ENCODE measurements around the gene REN. TPM values are rescaled to one million over a fixed set of nuclear protein-coding genes. Genes with fewer than 3 reads are reported as not detected.

Gene REN
- polyA plus RNA-seq (2013, experiment 1 of 2; ENCODE audit: insufficient read length) = not detected
- polyA plus RNA-seq (2013, experiment 2 of 2; ENCODE audit: insufficient read length) = not detected

DNA sequence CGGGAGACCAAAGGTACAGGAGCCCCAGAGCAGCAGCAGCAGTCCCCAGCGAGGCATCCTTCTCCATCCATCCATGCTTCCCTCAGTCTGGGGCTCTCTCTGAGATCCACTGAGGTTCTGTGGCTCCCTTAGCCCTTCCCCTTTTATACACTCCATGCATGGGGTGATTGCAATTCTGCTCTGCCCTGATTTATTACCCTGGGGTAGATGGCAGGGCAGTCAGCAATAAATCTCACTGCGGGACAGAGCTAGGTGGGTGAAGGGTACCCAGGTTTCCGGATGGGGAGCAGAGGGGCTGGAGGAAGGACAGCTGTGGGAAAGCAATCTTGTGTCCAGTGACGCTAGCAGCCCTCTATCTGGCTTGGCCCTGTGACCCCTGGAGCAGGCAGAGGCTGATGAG is at the start of gene REN:
Gene REN, minus strand, starts transcription at position 119 of the 400 bp plus-strand sequence. Its CDS starts 44 bp downstream, at position 75.
- no peak for DNase-seq

GRCh38 chr1:204213668-204214662 is 47.8 kb upstream of the REN start, which contains the start of gene GOLT1A:
Gene GOLT1A (minus strand): TSS chr1:204213988. CDS start chr1:204213906, 82 bp downstream.
- peak; percentile 67 for DNase-seq

GRCh38 chr1:204212715-204213114 is 46.6 kb upstream of the REN start:
- no peak for DNase-seq

DNA sequence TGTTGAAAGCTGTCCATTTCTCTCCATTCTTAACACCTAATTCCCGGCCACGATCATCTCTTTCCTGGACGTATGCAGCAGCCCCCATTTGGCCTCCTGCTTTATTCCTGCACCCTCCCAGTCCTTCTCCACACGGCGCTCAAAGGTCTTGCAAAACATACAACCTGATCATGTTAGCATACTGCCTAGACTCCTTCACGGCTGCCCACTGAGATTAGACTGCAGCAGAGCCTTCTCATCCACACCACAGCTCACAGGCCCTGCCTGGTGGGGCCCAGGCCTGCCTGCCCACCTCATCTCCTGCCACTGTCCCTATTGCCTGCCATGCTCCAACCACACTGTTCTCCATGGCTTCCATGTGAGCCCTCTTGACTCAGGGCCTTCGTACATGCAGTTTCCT is 44.9 kb upstream of the REN start:
- DNase-seq = no peak

DNA sequence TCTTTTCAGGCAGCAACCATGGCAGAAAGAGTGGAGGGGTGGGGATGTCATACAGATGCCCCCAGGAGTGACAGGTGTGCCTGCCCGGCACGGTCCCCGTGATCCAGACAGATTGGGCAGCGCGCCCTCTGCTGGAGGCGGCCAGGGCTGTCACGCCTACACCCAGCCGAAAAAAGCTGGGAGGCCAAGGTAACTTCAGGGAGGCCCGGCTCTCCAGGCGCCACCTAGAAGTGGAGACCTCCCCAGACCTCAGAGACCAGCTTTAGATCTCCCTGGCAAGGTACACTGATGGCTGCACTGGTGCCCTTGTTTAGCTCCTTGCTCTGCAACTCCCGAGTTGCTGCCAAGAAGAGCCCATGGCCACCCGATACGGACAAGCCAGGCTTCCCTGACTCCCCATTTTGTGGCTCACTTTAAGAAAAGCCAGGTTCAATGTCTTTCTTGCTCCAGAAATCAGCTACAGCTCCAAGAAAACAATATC is 41.0 kb upstream of the REN start:
- peak; percentile 24 for DNase-seq

GRCh38 chr1:204206121-204206520 is 40.0 kb upstream of the REN start:
- no peak for DNase-seq

- DNase-seq = no peak
These were observed 39.3 kb upstream of the REN start for GRCh38 chr1:204205486-204205885.

DNA sequence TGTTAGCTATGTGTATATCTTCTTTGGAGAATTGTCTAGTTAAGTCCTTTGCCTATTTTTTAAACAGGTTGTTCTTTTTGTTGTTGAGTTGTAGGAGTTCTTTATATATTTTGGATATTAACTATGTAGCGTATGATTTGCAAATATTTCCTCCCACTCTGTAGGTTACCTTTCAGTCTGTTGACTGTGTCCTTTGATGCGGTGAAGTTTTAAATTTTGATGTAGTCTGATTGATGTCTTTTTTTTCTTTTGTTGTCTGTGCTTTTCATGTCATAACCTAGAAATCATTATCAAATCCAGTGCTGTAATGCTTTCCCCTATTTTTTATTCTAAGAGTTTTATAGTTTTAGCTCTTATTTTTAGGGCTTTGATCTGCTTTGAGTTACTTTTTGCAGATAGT is 38.8 kb upstream of the REN start:
- DNase-seq = no peak

- no peak for DNase-seq
These were observed 37.1 kb upstream of the REN start for GRCh38 chr1:204203206-204203767.

- no peak for DNase-seq
These were observed 36.3 kb upstream of the REN start for GRCh38 chr1:204202481-204202880.

GRCh38 chr1:204201348-204202040 is 35.4 kb upstream of the REN start:
- DNase-seq = no peak

GRCh38 chr1:204199579-204199978 is 33.4 kb upstream of the REN start:
- no peak for DNase-seq

DNA sequence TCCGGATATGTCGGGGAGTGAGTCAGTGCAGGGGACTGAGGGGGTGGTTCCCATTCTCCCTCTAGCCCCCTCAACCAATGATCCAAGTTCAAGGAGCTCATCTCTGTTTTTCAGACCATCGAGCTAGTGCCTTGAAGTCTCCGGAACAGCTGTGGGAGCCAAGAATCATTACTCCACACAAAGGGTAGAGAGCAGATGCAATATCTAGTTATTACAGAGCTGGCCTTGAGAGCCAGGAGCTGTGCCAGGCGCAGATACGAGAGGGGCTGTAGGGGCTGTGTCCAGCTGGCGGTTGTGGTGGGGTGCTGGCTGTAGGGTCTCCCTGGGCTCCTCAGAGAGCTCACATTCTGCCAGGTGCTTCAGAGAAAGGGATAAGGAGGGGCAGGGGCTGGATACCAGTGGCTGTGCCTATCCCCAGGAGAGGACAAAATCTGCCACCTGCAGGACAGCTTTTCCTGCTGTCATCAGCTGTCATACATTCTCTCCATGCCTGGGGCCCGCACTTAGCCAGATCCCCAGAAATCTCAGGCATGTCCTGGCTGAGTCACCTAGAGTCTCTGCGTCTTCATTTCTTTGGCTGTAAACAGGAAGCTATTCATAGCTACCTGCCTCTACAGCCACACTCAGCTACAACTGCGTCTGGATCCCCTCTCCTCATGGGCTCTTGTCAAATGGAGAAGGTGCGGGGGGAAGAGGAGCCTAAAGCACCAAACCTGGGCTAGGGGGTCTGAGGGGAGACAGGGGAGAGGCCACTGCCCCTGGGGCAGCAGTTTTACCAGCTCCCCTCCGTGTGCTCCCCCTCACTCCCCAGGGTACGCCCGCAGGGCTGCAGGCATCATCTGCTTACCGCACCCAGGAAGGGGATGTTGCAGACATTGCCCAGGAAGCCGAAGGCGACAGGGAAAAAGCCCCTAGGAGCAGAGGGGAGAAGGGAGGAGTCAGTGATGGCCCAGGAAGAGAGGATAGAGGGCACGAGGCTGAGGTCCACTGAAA is 32.5 kb upstream of the REN start:
- peak; percentile 83 for DNase-seq

GRCh38 chr1:204197068-204197467 is 30.9 kb upstream of the REN start:
- no peak for DNase-seq

DNA sequence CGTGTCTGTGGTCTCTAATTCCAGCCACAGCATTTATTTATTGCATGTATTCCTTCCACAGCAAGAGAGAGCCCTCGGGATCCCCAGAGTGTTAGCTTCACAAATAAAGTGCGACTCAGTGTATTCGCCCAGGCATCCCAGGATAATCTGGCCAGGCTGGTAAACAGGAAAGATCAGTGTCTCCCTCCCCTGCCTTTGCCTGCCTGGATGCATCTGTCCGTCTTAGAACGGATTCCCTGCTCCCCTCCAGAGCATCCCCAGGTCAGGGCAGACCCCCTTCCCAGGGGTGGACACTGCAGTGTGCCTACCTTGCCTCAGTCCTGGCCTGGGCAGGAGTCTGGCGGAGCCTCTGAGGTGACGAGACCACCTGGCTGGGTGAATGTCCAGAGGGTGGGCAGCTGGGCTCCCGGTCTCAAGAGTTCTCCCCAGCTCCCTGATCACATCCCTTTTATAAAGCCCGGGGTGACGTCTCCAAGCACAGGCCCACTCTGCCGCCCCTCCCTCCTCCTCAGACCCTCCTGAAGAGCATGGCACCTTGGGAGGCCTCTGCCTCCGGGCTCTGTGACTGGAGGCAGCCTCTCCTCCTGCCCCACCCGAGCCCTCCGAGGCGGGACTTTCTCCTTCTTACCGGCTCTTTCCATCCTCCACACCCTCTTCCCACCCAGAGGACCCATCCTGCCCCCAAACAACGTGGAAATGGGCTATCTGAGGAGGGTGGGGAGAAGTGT is 30.1 kb upstream of the REN start, which contains the start of gene KISS1:
Gene KISS1, minus strand, starts transcription at position 424 of the 728 bp plus-strand sequence. CDS start 3,615 bp downstream, outside the sequence.
- DNase-seq = no peak

DNA sequence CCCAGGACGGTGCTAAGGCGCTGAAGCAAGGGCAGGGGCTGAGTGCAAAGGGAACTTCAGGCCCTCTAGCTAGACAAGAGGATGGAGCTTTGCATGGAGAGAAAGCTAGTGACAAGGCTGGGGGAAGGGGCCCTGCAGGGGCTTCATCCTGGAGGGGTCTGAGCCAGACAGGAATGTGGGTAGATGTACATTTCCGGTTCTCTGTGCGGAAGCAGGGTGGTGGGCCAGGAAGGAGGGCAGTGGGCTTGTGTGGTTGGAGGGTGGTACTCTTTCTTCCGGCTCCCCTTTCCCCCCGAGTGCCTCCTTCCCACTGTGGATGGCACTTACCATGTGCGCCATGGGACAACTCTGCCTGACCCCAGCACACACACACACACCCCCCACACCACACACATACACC is 28.6 kb upstream of the REN start:
- no peak for DNase-seq

GRCh38 chr1:204194080-204194479 is 27.9 kb upstream of the REN start:
- no peak for DNase-seq

DNA sequence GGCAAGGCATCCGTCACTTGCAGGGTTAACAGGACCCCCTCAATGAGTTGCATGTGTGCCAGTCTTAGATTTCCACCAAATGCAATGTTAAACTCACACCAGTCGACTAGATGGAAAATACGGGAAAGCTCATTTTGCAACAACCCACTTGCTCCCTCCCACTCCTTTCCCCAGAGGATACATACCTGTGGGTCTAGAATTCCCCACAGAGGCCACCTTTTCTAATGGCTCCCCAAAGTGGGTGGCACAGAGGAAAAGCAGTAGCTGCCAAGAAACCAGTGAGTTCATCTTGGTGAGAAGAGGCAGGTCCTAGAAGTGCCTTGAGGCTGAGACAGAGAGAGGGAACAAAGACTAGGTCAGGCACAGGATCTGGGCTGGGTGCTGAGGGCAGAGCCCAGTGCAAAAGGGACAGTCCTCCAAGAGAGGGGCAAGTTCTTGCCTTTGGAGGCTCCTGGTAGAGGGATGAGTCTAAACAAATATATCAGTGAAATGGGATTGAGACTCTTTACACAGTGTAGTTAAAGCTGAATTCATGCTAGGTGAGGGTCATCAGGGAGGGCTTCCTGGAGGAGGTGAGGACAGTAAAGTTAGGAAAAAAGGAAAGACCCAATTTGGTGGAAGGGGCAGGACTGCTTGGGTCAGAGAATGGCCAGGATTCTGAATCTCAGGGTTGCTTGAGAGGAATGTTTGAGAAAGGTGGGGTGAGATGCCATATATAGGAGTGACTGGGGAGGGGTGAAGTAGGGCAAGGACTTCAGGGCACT is 26.6 kb upstream of the REN start:
- DNase-seq = no peak

- no peak for DNase-seq
These were observed 25.9 kb upstream of the REN start for GRCh38 chr1:204192046-204192445.

- DNase-seq = no peak
These were observed 25.3 kb upstream of the REN start for GRCh38 chr1:204191456-204191855.

All from fibroblast of skin of back (primary cell).